ENCODE data around the gene ST7. TPM values are rescaled to one million over a fixed set of nuclear protein-coding genes. Genes with fewer than 3 reads are reported as not detected.

ST7 gene
- total RNA-seq, 2 experiments from 2014 or later, result 5.2 to 5.9 TPM

DNA sequence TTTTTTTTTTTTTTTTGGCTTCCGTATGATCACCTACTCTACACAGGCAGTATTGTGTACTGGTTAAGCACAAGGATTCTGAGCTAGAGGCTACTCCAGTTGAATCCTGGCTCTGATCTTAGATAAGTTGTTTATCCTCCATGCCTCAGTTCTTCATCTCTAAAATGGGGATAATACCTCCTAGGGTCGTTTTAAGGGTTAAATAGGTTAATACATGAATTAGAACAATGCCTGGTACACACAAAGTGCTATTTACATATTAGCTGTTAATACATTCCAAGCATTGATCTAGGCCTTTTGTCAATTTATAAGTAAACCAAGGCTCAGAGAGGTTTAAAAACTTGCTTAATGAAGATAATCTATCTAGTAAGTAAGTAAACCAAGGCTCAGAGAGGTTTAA is 59.0 kb downstream of the ST7 start:
- ChIA-PET POLR2A (no interaction called here), CTCF (interaction anchor here (0.6 to 10.0 kb wide), 10 partner anchors 10 to 115 kb away, joined by 3 to 158 read pairs (median 3); no protein-coding TSS in a partner anchor)
- Mint-ChIP-seq H3K36me3 (ENCODE audit: low read depth) (peaks cover 2% of the 10 kb centered on the region), H3K4me1 (ENCODE audit: low read depth) (peaks cover 68% of the 10 kb centered on the region), H3K27ac (no peak overlapping the region), H3K4me3 (no peak overlapping the region), H3K9me3 (ENCODE audit: insufficient read depth) (no peaks in the 10 kb centered on the region), H3K27me3 (ENCODE audit: low read depth) (peaks cover 2% of the 10 kb centered on the region)
- DNase-seq, result no peak
- no peak for ATAC-seq

DNA sequence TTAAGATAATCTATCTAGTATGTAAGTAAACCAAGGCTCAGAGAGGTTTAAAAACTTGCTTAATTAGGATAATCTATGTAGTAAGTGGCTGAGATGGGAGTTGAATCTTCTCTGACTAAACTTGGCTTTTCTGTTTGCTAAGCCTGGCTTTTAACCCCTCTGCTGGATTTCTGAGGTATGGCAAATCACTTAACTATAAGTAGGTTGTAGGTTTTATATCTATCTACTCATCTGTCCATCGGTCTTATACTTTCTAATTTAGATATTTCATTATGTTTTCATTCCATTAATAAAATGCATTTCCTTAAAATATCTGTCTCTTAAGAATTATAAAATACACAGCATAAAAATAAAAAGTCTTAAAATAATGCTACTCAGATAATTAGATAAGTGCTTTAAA is 59.4 kb downstream of the ST7 start:
- Mint-ChIP-seq H3K36me3 (ENCODE audit: low read depth) (peaks cover 2% of the 10 kb centered on the region), H3K4me3 (no peak overlapping the region), H3K9me3 (ENCODE audit: insufficient read depth) (no peaks in the 10 kb centered on the region), H3K27me3 (ENCODE audit: low read depth) (peaks cover 2% of the 10 kb centered on the region), H3K27ac (no peak overlapping the region), H3K4me1 (ENCODE audit: low read depth) (peaks cover 66% of the 10 kb centered on the region)
- peak; percentile 32 for DNase-seq
- no peak for ATAC-seq
- ChIA-PET CTCF (interaction anchor here (0.8 to 10.0 kb wide), 7 partner anchors 11 to 114 kb away, joined by 3 to 158 read pairs (median 4); no protein-coding TSS in a partner anchor), POLR2A (no interaction called here)

DNA sequence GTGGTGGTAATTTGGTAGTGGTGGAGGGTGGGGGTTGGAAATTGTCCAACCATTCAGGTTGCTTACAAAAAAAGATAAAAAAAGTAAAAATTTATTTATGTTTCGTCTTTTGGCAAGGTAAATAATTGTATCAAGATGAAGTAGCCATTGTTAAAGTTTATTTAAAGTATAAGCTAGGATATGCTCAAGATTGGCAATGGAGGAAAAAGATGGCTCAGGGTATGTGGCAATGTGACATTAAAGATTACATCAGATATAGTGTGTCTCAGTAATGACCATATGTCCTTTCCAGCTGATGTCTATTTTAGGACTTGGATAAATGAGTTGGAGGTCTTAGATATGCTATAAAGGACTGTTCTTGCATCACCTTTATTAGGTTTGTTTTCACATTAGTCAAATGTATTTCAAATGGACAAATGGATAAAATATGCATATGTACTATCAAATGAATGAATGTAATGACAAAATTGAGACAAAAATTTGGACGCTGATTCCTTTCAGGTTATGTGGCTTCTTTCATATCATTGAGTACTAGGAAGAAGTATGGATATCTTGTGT is 60.9 kb downstream of the ST7 start:
- Mint-ChIP-seq H3K27me3 (ENCODE audit: low read depth) (peaks cover 2% of the 10 kb centered on the region), H3K4me1 (ENCODE audit: low read depth) (peaks cover 54% of the 10 kb centered on the region), H3K4me3 (no peak overlapping the region), H3K36me3 (ENCODE audit: low read depth) (peaks cover under 1% of the 10 kb centered on the region), H3K9me3 (ENCODE audit: insufficient read depth) (no peaks in the 10 kb centered on the region), H3K27ac (no peak overlapping the region)
- no peak for DNase-seq
- CTCF ChIA-PET, result interaction anchor here (10.0 kb wide), 1 partner anchor 27 kb away, joined by 158 read pairs; no protein-coding TSS in a partner anchor
- ATAC-seq, result no peak
- POLR2A ChIA-PET, result no interaction called here

DNA sequence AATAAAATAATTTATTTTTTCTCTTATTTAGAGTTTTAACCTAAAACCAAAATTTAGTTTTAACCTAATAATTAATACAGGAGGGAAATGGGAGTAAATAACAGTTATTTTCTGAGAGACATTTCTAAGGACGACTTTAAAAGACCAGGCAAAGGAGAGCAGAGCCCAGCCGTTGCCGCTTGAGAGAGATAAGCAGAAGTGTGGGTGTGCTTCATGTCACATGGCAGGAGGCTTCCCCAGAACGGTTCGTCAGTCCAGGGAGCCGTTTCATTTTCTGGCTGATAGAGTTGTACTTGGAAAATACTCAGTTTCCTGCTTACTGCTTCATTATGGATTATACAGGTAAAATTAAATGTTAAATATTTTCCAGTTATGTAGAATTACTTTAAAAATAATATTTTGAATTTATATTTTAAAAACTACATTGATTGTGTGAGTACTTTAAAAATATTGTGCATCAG is 61.4 kb downstream of the ST7 start:
- no peaks in the 10 kb centered on the region for H3K36me3 Mint-ChIP-seq (ENCODE audit: low read depth)
- CTCF ChIA-PET, result interaction anchor here (10.0 kb wide), 1 partner anchor 28 kb away, joined by 158 read pairs; no protein-coding TSS in a partner anchor
- peaks cover 2% of the 10 kb centered on the region for H3K27me3 Mint-ChIP-seq (ENCODE audit: low read depth)
- H3K27ac Mint-ChIP-seq, result no peak overlapping the region
- peak; percentile 50 for ATAC-seq
- POLR2A ChIA-PET, result no interaction called here
- no peaks in the 10 kb centered on the region for H3K9me3 Mint-ChIP-seq (ENCODE audit: insufficient read depth)
- H3K4me1 Mint-ChIP-seq (ENCODE audit: low read depth), result peaks cover 49% of the 10 kb centered on the region
- H3K4me3 Mint-ChIP-seq, result no peak overlapping the region
- DNase-seq, result peak; percentile 30

DNA sequence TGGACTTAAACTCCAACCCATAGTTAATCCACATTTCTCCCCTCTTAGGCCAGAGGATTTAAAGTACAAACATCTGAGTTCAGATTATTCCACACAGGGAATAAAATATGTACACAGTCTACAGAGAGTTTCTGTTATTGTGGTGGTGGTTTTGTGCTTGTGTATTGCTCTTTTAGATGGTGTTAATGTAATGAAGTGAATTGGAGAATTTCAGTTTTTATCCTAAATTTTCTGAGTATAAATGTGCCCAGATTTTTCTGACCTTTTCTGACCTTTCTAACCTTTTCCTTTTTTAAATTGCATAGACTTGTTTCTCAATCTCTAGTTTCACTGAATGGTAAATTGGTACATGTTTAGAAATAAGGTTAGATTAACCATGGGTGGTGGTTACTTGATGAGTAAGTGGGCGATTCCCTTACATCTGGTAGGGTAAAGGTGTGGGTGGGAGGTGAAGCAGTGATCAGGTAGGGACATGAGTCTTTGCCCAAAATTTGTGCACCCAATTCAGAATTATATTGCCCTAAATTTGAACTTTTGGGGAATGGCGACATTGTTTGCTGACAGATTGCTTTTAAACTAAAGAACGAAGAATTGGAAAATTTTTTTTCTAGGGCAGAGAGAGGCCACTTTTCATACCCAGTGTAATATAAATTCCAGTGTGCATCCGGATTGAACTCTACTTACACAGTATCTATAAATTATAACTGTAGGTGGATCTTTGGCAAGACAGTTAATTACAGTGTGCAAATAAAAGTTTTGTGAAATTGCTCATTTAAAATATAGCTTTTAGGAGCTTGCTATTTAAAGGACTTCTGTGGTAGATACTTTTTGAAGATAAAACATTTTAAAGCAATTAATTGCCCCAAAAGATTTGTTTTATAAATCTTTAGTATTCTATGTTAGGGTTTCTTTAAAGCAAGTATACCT is 62.2 kb downstream of the ST7 start:
- CTCF ChIA-PET, result interaction anchor here (1.6 kb wide), 1 partner anchor 112 kb away, joined by 4 read pairs; no protein-coding TSS in a partner anchor
- POLR2A ChIA-PET, result no interaction called here
- no peak for ATAC-seq
- peaks cover 2% of the 10 kb centered on the region for H3K27me3 Mint-ChIP-seq (ENCODE audit: low read depth)
- H3K4me3 Mint-ChIP-seq, result no peak overlapping the region
- H3K36me3 Mint-ChIP-seq (ENCODE audit: low read depth), result no peaks in the 10 kb centered on the region
- no peaks in the 10 kb centered on the region for H3K9me3 Mint-ChIP-seq (ENCODE audit: insufficient read depth)
- DNase-seq, result no peak
- peaks cover 41% of the 10 kb centered on the region for H3K4me1 Mint-ChIP-seq (ENCODE audit: low read depth)
- no peak overlapping the region for H3K27ac Mint-ChIP-seq

DNA sequence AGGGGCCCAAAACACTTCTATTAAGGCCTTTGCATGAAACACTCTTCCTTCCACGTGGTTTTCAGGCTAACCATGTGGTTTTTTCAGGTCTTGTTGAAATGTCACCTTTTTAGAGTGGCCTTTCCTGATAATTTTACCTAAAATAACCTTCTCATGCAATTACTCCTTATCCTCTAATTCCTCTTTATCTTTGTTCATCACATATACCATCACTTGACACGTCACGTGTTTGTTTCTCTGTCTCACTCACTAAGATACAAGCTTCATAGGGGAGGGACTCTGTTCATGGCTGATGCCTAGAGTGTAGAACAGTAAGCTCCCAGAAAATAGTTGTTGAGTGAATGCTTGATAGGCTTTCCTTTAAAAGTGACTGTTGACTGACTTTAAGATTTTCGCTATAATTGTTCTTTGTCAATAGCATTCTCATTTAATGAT is 63.7 kb downstream of the ST7 start:
- no peak overlapping the region for H3K4me3 Mint-ChIP-seq
- peaks cover 26% of the 10 kb centered on the region for H3K4me1 Mint-ChIP-seq (ENCODE audit: low read depth)
- DNase-seq, result no peak
- no peaks in the 10 kb centered on the region for H3K36me3 Mint-ChIP-seq (ENCODE audit: low read depth)
- H3K27ac Mint-ChIP-seq, result no peak overlapping the region
- ATAC-seq, result no peak
- ChIA-PET CTCF (interaction anchor here (0.7 to 1.6 kb wide), 3 partner anchors 29 to 111 kb away, joined by 4 to 5 read pairs (median 4); no protein-coding TSS in a partner anchor), POLR2A (interaction anchor here (0.7 kb wide), 1 partner anchor 70 kb away, joined by 3 read pairs; no protein-coding TSS in a partner anchor)
- H3K27me3 Mint-ChIP-seq (ENCODE audit: low read depth), result no peaks in the 10 kb centered on the region
- no peaks in the 10 kb centered on the region for H3K9me3 Mint-ChIP-seq (ENCODE audit: insufficient read depth)

DNA sequence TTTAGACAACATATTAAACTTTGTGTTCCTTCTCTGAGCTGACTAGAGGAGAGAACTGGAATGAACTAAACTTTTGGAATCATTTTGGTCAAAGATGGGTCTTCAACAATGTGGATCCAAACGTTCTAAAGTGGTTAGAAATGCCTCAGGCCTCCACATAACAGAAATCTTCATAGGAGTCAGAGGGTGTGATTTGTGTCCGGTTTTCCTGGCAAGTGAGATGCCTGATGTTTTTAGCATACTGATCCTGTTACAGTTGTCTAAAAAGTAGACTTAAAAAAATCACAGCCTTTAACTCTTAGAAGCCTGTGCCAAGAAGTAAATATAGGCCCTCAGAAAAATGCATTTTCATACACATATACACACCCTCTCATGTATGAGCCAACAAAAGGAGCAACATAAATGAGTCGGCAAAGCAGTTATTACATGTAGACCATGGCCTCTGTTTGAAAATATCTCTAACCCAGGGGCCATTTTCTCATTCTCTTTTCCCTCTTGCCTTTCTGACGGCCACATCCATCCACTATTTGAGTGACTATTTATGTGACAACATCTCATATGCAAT is 64.5 kb downstream of the ST7 start:
- Mint-ChIP-seq H3K4me1 (ENCODE audit: low read depth) (peaks cover 28% of the 10 kb centered on the region), H3K27ac (no peak overlapping the region), H3K36me3 (ENCODE audit: low read depth) (no peaks in the 10 kb centered on the region), H3K4me3 (no peak overlapping the region), H3K9me3 (ENCODE audit: insufficient read depth) (no peaks in the 10 kb centered on the region), H3K27me3 (ENCODE audit: low read depth) (no peaks in the 10 kb centered on the region)
- ChIA-PET POLR2A (interaction anchor here (0.7 kb wide), 1 partner anchor 70 kb away, joined by 3 read pairs; no protein-coding TSS in a partner anchor), CTCF (interaction anchor here (0.7 to 1.1 kb wide), 2 partner anchors 30 to 33 kb away, joined by 4 to 5 read pairs; no protein-coding TSS in a partner anchor)
- ATAC-seq (no peak), DNase-seq (no peak)

DNA sequence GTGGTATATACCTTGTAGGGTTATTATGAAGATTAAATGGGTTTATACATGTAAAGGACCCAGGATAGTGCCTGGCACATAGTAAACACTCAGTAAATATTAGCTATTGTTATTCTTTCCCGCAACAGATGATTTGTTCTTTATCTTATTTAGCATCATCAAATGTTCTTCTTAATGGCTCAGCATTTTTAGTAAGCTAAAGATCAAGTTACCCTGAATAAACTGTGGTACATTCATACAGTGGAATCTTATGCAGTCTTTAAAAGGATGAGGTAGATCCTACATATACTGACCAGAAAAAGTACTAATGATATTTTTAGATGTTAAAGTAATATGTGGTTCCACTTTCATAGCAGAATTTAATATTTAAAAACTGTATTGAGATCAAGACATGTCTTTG is 65.4 kb downstream of the ST7 start:
- Mint-ChIP-seq H3K4me3 (no peak overlapping the region), H3K36me3 (ENCODE audit: low read depth) (no peaks in the 10 kb centered on the region), H3K9me3 (ENCODE audit: insufficient read depth) (no peaks in the 10 kb centered on the region), H3K27ac (no peak overlapping the region), H3K4me1 (ENCODE audit: low read depth) (peaks cover 34% of the 10 kb centered on the region), H3K27me3 (ENCODE audit: low read depth) (no peaks in the 10 kb centered on the region)
- CTCF ChIA-PET, result interaction anchor here (1.3 kb wide), 1 partner anchor 109 kb away, joined by 4 read pairs; no protein-coding TSS in a partner anchor
- POLR2A ChIA-PET, result interaction anchor here (0.7 kb wide), 1 partner anchor 50 kb away, joined by 4 read pairs; no protein-coding TSS in a partner anchor
- no peak for ATAC-seq
- no peak for DNase-seq

DNA sequence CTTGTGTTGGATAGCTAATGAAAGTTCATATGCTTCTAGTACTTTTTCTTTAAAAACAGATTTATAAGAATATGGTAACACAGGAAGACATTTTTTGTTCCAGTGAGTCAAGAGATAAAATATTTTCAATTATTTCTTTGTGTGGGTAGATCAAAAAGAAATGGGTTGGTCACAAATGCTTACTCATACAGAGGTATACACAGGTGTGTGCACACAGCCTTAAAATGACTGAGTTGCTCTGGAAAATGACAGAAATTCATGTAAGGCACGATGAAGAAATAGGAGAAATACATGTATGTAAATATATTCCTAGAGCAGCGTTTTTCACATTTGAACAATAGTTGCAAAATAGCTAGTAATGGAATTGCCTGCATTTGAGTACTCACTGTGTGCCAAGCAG is 66.0 kb downstream of the ST7 start:
- H3K4me3 Mint-ChIP-seq, result no peak overlapping the region
- POLR2A ChIA-PET, result interaction anchor here (0.7 kb wide), 1 partner anchor 49 kb away, joined by 4 read pairs; no protein-coding TSS in a partner anchor
- no peaks in the 10 kb centered on the region for H3K9me3 Mint-ChIP-seq (ENCODE audit: insufficient read depth)
- no peak overlapping the region for H3K27ac Mint-ChIP-seq
- ATAC-seq (no peak), DNase-seq (no peak)
- H3K27me3 Mint-ChIP-seq (ENCODE audit: low read depth), result no peaks in the 10 kb centered on the region
- H3K36me3 Mint-ChIP-seq (ENCODE audit: low read depth), result no peaks in the 10 kb centered on the region
- H3K4me1 Mint-ChIP-seq (ENCODE audit: low read depth), result peaks cover 31% of the 10 kb centered on the region
- CTCF ChIA-PET, result interaction anchor here (1.3 to 1.4 kb wide), 2 partner anchors 99 to 108 kb away, joined by 4 read pairs; no protein-coding TSS in a partner anchor

DNA sequence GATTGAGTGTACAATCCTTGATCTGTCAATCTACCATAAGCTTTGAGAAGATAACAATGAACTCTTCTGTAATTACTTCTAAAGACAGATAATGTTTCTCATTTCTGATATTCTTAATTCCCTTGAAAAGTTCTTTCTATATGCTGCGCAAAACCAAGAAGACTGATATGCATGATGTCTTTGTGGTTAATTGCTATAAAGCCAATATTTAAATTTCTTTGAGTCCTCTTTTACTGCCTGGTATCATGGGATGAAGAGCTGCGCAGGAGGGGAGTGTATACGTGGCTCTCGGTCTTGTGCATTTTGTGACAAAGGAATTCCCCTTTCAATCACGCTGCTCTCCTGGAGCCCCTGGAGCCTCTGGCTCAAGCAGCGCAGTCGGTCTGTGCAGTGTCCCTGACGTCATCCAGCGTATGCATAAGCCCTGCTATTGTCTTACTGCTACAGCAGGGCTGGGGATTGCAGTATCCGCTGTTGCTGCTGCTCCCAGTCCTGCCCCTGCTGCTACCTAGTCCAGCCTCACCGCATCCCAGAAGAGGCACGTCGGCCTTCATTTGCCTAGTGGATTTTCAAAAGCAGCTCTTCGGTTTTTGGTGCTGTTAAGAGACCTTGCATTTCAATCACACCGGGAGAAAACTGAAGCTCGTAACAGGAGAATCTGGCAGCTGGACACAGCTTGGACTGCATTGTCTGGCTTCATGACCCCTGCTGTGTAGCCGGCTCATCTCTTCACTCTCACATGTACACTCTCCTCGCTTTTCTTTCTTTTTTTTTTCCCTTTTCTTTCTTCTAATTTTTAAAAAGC is 66.7 kb downstream of the ST7 start:
- ATAC-seq, result no peak
- ChIA-PET CTCF (interaction anchor here (1.3 to 1.4 kb wide), 2 partner anchors 99 to 108 kb away, joined by 4 read pairs; no protein-coding TSS in a partner anchor), POLR2A (no interaction called here)
- no peak overlapping the region for H3K27ac Mint-ChIP-seq
- no peak overlapping the region for H3K4me3 Mint-ChIP-seq
- H3K27me3 Mint-ChIP-seq (ENCODE audit: low read depth), result no peaks in the 10 kb centered on the region
- no peaks in the 10 kb centered on the region for H3K9me3 Mint-ChIP-seq (ENCODE audit: insufficient read depth)
- no peaks in the 10 kb centered on the region for H3K36me3 Mint-ChIP-seq (ENCODE audit: low read depth)
- no peak for DNase-seq
- H3K4me1 Mint-ChIP-seq (ENCODE audit: low read depth), result peaks cover 30% of the 10 kb centered on the region

DNA sequence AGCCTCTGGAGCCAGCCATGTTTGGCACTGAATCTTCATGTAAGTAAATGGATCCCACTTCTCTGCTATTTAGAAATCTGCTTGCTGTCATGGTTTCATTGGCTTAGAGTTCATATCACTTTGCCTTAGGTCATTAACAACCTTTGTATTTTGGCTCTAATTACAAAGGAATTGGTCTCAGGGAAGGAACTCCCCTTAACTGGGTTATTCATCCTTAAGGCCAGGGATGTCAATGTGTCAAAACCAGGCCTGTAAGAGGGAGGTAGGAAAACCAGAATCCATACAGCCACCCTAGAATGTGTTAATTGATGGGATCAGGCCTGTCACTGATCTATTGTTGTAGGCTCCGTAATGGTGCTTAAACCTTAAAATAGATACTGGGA is 67.3 kb downstream of the ST7 start:
- H3K4me1 Mint-ChIP-seq (ENCODE audit: low read depth), result peaks cover 24% of the 10 kb centered on the region
- H3K27ac Mint-ChIP-seq, result no peak overlapping the region
- H3K9me3 Mint-ChIP-seq (ENCODE audit: insufficient read depth), result no peaks in the 10 kb centered on the region
- H3K4me3 Mint-ChIP-seq, result no peak overlapping the region
- ChIA-PET POLR2A (no interaction called here), CTCF (interaction anchor here (1.4 kb wide), 1 partner anchor 98 kb away, joined by 4 read pairs; no protein-coding TSS in a partner anchor)
- no peaks in the 10 kb centered on the region for H3K27me3 Mint-ChIP-seq (ENCODE audit: low read depth)
- no peaks in the 10 kb centered on the region for H3K36me3 Mint-ChIP-seq (ENCODE audit: low read depth)
- DNase-seq (no peak), ATAC-seq (no peak)
